GM12801 (cell line): ENCODE measurements around the gene ADAMTS18.

Experiments
- TF ChIP-seq, protein P1 (sequence below): IDR thresholded peaks from one replicate; pipeline ENCODE4 v1.5.1; 2011; ENCODE audit warnings: control low read depth; ENCODE audit not compliant: insufficient read length; ENCODE audit errors: extremely low read depth

Gene ADAMTS18

GRCh38 chr16:77307426-77308162 is 127.2 kb downstream of the ADAMTS18 start:
- TF ChIP-seq, protein P1, sequence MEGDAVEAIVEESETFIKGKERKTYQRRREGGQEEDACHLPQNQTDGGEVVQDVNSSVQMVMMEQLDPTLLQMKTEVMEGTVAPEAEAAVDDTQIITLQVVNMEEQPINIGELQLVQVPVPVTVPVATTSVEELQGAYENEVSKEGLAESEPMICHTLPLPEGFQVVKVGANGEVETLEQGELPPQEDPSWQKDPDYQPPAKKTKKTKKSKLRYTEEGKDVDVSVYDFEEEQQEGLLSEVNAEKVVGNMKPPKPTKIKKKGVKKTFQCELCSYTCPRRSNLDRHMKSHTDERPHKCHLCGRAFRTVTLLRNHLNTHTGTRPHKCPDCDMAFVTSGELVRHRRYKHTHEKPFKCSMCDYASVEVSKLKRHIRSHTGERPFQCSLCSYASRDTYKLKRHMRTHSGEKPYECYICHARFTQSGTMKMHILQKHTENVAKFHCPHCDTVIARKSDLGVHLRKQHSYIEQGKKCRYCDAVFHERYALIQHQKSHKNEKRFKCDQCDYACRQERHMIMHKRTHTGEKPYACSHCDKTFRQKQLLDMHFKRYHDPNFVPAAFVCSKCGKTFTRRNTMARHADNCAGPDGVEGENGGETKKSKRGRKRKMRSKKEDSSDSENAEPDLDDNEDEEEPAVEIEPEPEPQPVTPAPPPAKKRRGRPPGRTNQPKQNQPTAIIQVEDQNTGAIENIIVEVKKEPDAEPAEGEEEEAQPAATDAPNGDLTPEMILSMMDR, result no peak

DNA sequence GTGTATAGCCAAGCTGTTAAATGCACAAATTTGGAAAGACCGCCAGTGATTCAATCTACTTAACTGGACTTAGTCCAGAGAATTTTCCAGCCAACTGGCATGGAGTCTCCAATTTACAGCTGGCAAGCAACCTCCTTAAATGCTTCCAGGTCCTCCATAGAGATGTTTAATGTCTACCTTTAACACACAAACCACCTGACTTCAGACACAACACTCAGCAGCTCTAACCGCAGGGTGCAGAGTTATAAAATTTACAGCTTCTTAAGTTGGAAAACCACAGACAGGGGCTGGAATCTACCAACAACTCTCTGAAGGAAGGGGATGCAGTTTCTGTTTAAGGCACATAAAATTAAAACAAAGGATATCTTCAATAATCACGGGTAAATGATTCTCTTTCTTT is 128.8 kb downstream of the ADAMTS18 start:
- TF ChIP-seq, protein P1, result no peak

DNA sequence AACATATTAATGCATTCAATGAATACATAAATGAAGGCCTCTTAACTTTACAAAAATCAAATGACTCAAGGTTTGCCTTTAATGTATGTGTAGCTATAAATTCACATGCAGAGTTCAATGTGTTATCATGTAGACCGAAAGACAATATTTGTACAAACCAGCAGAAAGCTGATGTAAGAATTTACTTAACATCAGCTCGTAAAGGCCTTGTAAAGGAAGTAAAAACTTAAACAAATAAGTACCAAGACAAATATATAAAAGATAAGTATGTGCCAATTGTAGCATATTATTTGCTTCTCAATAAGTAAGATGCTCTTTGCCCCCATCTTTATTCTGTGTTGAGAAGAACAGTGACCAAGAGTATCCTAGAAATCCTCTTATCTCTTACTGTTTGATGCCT is 130.0 kb downstream of the ADAMTS18 start:
- TF ChIP-seq, protein P1, result no peak

DNA sequence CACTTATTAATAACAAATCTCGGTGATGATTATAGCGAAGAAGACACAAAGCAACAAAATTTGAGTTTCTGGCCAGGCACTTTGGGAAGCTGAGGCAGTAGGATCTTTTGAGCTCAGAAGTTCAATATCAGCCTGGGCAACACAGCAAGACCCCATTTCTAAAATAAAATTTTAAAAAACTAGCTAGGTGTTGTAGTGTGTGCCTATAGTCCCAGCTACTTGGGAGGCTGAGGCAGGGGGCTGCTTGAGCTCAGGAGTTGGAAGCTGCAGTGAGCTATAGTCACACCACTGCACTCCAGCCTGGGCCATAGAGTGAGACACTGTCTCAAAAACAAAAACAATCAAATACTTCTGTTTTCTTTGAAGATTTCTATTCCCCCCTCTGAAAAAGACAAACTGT is 130.7 kb downstream of the ADAMTS18 start:
- TF ChIP-seq, protein P1, result no peak

DNA sequence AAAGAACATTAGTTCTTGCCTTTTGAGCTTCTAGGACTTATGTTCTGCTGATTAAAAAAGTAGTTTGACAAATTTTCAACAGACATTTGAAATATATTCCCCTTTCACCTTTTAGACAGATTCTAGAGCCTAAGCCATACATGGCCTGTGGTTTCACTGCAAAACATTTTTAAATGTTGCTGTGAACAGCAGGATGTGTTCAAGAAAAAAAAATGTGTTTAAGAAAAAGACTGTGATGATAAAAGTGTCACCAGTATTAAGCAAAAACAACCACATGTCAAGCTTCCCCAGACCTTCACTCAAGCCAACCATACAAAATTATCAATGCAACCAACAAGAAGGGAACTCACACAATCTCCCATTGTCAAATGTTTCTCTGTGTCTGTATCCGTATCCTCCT is 132.2 kb downstream of the ADAMTS18 start:
- TF ChIP-seq, protein P1, result no peak

DNA sequence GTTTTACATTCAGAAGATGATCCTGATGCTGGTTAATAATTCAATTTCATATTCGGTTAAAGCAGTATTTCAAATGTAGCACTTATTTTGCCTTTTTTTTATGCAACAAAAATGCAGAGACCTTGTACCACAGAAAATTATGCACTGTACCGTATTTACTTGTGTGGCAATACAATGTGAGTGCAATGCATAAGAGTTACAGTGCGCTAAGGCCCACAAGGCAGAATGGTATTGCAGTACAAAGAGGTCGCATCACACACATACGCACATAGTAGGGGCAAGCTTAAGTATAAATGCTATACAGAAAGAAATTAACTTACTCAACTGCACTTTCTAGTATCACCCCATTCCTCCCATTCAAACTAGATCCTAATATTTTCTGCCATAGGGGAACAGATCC is 132.6 kb downstream of the ADAMTS18 start:
- TF ChIP-seq, protein P1, result no peak

DNA sequence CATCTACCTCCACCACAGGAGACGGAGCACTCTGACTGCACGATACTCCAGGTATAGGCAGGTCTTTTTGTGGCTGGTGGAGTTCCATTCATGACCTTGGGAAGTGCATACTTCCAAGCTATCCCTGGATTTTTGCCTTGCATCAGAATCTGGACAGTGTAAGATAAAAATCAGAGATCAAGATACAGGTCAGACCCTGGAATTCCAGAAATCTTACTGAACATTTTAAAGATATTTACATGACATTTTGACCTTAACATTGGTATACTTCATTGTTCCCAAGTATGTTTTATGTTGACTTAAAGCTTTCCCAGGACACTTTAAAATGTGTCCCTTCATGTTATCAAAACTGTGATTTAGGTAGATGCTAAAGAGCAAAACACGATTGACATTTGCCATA is 134.6 kb downstream of the ADAMTS18 start:
- TF ChIP-seq, protein P1, result no peak

GRCh38 chr16:77299395-77299794 is 135.4 kb downstream of the ADAMTS18 start:
- TF ChIP-seq, protein P1, result no peak
